SJSA1 (cell line): ENCODE results near the gene THOC6. TPM values are rescaled to one million over a fixed set of nuclear protein-coding genes. Genes with fewer than 3 reads are reported as not detected.

Experiments used
- DNase-seq, 2 experiments: peaks; one replicate each; pipeline ENCODE4 v3.0.0-alpha.2; 2015 to 2020; ENCODE audit warnings: low spot score in 2 of 2, low read depth in 1 of 2
- H3K27ac ChIP-seq: fragments of 250-450 bp; sonication (Bioruptor Pico); 2 replicates; pipeline ENCODE4 v1.5.1; 2020; ENCODE audit warnings: mild to moderate bottlenecking, moderate library complexity
- H3K27me3 ChIP-seq: fragments of 250-450 bp; sonication (Bioruptor Pico); replicated peaks from 2 replicates; pipeline ENCODE4 v1.5.1; 2020; ENCODE audit warnings: mild to moderate bottlenecking, moderate library complexity
- H3K36me3 ChIP-seq: fragments of 250-450 bp; sonication (Bioruptor Pico); 2 replicates; pipeline ENCODE4 v1.5.1; 2020; ENCODE audit warnings: mild to moderate bottlenecking
- H3K4me1 ChIP-seq: fragments of 250-450 bp; sonication (Bioruptor Pico); replicated peaks from 2 replicates; pipeline ENCODE4 v1.6.1; 2021; ENCODE audit warnings: mild to moderate bottlenecking
- H3K4me3 ChIP-seq: fragments of 250-450 bp; sonication (Bioruptor Pico); 2 replicates; pipeline ENCODE4 v1.5.1; 2020; ENCODE audit warnings: mild to moderate bottlenecking
- H3K9me3 ChIP-seq: fragments of 250-450 bp; sonication (Bioruptor Pico); replicated peaks from 2 replicates; pipeline ENCODE4 v1.5.1; 2020; ENCODE audit warnings: mild to moderate bottlenecking
- total RNA-seq: library from RNA; depleted of rRNA; stranded (reverse); fragments of >200 nt; shearing (Covaris generic); gene quantifications from 2 replicates; pipeline ENCODE4 v1.2.3, GENCODE V29; 2014

Gene THOC6
- total RNA-seq, 1 experiment from 2014 or later: 27.4 TPM

DNA sequence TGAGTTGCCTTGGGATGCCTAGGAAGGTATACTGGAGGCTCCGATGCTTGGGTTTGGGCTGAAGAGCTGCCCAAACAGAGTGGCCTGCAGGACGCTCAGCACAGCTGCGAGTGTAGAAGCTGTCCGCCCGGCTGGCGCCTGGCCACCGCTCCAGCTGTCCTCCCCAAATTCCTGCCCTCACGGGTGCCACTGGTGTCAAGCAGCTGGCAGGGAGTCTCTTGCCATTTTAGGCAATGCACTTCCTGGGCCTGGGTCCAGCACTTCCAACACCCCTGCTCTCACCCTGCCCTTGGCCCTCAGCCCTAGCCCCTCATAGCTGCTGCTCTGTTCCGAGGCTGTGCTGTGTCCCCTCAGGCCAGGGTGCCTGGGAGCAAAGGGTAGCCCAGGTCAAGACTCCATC lies 38.4 kb upstream of the THOC6 start:
- Histone ChIP-seq H3K27me3 (peaks cover 8% of the 10 kb centered on the region; the same call in 1 of the 2 replicates), H3K4me3 (no peak overlapping the region), H3K4me1 (peaks cover 15% of the 10 kb centered on the region), H3K27ac (no peak overlapping the region), H3K9me3 (no peaks in the 10 kb centered on the region), H3K36me3 (no peaks in the 10 kb centered on the region)
- no peak for DNase-seq

DNA sequence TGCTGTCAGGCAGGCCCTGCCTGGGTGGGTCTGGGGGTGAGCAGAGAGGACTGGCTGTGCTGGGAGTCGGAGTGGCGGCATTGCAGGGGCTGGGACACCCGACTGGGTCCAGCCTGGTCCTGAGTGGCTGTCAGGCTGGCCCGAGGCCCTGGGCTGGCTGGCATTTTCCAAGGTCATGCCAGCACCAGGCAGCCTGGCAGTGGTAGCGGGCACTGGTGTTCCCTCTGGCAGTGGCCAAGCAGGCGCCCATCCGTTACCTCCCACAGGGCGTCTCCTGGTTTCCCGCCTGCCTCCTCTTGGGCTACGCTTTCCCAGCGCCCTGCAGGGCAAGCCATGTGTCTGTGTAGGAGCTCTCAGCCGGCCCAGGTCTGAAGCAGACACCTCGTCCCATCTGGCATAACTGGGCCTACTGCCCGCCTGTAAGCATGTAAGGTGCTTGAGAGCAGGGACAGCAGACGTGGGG lies 37.9 kb upstream of the THOC6 start:
- H3K4me3 ChIP-seq: no peak overlapping the region
- H3K36me3 ChIP-seq: no peaks in the 10 kb centered on the region
- H3K4me1 ChIP-seq: peaks cover 10% of the 10 kb centered on the region
- no peak for DNase-seq
- H3K9me3 ChIP-seq: no peaks in the 10 kb centered on the region
- H3K27ac ChIP-seq: no peak overlapping the region
- H3K27me3 ChIP-seq: peaks cover 8% of the 10 kb centered on the region; the same call in 1 of the 2 replicates

DNA sequence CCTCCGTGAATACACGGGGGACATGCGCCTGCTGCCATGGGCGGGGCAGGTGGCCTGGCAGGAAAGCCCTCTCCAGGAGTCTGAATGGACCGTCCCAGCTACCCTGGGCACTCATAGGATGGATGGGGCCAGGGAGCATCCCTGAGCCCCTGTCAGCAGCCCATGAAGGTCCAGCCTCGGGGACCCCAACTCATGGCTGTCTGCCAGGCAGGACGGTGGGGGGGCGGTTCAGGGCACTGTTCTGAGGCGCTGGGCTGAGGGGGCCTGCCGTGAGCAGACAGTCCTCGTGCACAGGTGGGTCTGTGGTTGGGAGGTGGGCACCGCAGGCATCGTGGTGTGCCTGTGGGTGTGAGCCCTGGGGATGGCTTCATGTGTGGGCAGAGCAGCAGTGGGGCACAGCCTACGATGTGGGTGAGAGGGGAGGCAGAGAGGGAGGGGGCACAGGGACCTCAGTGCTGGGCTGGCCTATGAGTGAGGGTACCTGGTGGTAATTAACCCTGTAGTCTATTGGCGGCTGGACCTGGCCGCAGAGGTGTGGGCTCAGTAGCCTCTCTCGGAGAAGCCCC lies 37.1 kb upstream of the THOC6 start:
- Histone ChIP-seq H3K9me3 (no peaks in the 10 kb centered on the region), H3K36me3 (no peaks in the 10 kb centered on the region), H3K27me3 (peaks cover 8% of the 10 kb centered on the region; the same call in 1 of the 2 replicates), H3K4me1 (peaks cover 7% of the 10 kb centered on the region), H3K4me3 (no peak overlapping the region), H3K27ac (no peak overlapping the region)
- DNase-seq: no peak

DNA sequence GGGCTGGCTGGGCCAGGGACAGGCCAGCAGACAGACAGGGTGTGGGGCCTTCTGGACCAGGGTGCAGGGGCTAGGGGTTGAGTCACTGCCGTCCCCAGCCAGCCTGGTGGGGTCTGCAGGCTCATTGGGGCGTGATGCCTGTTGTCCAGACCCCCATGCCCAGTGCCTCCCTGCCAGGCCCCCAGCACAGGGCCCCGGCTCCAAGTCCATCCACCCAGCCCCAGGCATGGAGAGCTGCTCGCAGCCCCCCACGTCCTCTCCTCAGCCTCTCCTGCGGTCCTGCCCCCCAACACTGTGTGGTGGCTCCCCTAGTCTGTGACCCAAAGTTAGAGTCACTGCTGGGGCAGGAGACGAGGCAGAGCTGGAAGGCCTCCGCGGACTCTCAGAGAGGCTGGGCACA lies 36.5 kb upstream of the THOC6 start:
- no peak for DNase-seq
- Histone ChIP-seq H3K36me3 (no peaks in the 10 kb centered on the region), H3K27me3 (peaks cover 8% of the 10 kb centered on the region; the same call in 1 of the 2 replicates), H3K9me3 (no peaks in the 10 kb centered on the region), H3K4me3 (no peak overlapping the region), H3K4me1 (peaks cover 7% of the 10 kb centered on the region), H3K27ac (no peak overlapping the region)

DNA sequence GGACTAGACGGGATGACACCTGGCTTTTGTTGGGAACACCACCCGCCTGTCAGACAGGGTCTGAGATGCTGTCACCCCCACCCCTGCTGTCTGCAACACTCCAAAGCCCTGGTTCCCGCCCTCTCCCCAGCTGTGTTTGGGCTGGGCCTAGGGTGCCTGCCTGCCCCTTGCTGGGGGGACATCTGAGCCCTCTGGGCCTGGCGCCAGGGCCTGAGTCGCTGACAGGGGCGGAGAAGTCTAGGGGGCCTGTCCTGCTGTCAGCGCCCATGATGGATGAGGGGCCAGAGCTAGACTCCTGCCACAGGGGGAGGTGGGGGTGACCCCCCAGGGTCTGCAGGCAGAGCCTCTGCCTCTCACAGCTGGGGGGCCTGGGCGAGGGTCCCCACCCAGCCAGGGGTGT lies 36.0 kb upstream of the THOC6 start:
- Histone ChIP-seq H3K9me3 (no peaks in the 10 kb centered on the region), H3K36me3 (no peaks in the 10 kb centered on the region), H3K4me1 (peaks cover 7% of the 10 kb centered on the region), H3K27ac (no peak overlapping the region), H3K27me3 (peaks cover 8% of the 10 kb centered on the region; the same call in 1 of the 2 replicates), H3K4me3 (no peak overlapping the region)
- no peak for DNase-seq

DNA sequence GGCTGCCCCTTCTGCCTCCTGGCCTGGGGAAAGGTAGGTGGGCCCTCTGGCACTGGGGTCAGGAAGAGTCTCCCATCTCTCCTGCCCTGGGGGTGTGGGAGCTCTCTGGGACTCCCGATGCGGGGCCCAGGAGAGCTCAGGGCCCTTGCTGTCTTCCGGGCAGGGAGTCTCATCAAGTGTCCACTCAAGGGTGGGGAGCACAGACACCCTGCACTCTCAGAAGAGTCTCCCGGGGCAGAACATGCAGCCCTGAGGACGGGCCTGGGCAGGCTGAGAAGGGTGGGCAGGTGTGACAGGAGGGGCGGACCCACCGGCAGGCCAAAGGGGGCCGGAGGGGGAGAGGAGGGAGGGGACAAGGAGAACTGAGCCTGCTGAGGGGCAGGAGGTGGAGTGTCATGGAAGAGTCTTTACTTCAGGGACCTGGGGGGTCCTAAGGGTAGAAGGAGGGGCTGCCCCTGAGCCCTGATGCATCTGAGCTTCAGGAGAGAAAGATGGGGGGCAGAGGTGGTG lies 35.2 kb upstream of the THOC6 start:
- Histone ChIP-seq H3K9me3 (no peaks in the 10 kb centered on the region), H3K27ac (no peak overlapping the region), H3K4me3 (no peak overlapping the region), H3K27me3 (peaks cover 8% of the 10 kb centered on the region; the same call in 1 of the 2 replicates), H3K4me1 (peaks cover 5% of the 10 kb centered on the region), H3K36me3 (no peaks in the 10 kb centered on the region)
- DNase-seq: no peak

DNA sequence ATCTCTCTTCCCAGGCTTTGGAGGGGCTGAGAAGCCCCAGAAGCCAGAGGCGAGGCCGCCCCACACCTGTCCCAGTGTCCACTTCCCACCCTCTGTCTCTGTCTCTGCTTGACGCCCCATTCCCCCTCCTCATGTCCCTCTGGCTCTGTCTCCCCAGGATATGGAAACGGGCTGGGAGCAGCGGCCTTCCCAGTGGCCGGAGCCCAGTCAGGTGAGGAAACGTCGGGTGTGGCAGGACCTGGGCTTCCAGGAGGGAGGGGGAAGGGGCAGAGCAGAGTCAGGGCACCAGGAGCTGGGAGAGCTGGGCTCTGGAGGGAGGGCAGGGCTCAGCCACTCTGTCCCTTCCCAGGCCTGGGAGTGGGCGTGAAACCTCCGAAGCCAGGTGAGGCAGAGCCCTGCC lies 32.9 kb upstream of the THOC6 start:
- no peak overlapping the region for H3K27ac ChIP-seq
- H3K9me3 ChIP-seq: no peaks in the 10 kb centered on the region
- H3K36me3 ChIP-seq: no peaks in the 10 kb centered on the region
- H3K4me1 ChIP-seq: no peaks in the 10 kb centered on the region
- no peak for DNase-seq
- peaks cover 9% of the 10 kb centered on the region; the same call in 1 of the 2 replicates for H3K27me3 ChIP-seq
- H3K4me3 ChIP-seq: no peak overlapping the region

DNA sequence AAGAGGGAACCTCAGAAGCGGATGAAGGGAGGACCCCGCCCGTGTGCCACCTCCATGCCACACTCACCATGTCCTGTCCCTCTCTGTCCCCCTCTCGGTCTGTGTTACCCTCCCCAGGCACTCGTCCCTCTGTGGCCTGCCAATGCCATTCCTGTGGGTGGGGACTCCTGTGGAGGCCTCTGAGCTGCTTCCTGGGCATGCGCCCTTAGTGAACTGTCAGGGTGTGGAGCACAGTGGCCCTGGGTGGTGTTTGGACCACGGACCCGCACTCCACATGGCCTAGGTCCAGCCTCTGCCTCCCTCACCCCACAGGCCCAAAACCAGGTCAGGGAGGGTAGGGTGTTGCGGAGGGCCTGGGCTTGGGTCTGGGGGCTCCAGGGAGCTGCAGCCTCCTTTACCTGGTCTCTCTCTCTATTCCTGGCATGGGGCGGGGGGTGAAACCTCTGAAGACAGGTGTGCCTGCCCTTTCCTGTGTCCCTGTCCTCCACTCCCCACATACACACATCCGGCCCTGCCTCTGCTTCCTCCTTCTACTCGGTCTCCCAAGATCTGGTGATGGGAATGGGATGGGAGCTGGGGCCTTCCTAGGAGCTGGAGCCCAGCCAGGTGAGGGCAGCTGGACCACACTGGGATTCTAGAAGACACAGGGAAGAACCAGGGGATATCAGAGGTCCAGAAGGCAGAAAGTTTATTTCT lies 32.1 kb upstream of the THOC6 start:
- Histone ChIP-seq H3K4me3 (no peak overlapping the region), H3K27ac (no peak overlapping the region), H3K36me3 (no peaks in the 10 kb centered on the region), H3K27me3 (peaks cover 16% of the 10 kb centered on the region), H3K9me3 (no peaks in the 10 kb centered on the region), H3K4me1 (no peaks in the 10 kb centered on the region)
- DNase-seq: no peak

DNA sequence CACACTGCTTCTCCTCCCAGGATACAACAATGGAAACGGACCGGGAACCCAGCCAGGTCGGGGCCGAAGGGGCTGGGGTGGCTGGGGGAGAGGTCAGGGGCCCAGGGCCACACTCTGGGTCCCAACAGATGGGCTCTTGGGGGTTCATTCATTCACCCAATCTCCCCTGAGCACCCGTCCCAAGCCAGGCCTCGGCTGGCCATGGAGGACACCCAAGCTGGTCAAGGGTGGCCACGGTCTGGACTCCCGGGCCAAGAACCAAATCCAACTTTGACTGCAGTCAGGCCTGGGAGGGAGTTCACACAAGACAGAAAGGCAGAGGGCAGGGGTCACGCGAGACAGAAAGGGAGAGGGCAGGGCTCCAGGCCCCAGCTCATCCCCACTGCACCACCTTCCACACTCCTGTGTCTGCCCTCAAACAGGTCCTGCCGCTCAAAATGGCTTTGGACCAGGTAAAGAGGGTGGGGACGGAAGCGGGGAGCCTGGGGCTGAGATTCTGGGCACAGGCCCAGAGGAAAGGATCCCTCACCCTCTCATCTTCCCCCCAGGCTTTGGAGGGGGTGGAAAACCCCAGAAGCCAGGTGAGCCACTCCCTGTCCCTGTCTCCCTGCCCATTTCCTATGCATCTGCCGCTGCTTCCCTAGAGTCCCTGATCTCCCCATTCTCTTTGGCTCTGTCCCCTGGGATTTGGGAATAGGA lies 31.3 kb upstream of the THOC6 start:
- Histone ChIP-seq H3K36me3 (no peaks in the 10 kb centered on the region), H3K4me3 (no peak overlapping the region), H3K27ac (no peak overlapping the region), H3K27me3 (peaks cover 25% of the 10 kb centered on the region), H3K4me1 (no peaks in the 10 kb centered on the region), H3K9me3 (no peaks in the 10 kb centered on the region)
- DNase-seq: no peak

DNA sequence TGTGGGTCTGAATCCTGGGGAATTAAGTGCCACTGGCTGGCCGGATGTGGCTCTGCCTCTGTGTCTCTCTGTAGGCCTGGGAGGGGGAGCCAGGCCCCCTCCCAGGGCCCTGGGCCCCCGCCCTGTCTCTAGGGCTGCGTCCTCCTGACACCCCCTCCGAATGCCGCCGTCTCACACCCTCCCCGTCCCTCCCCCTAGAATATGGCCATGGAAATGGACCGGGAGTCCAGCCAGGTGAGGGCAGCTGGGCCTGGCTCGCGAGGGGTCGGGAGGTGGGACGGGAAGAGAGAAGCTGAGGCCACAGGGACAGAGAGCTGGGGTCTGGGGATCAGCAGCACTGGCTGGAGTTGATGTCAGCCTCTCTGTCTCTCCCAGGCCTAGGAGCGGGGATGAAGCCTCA lies 27.5 kb upstream of the THOC6 start:
- Histone ChIP-seq H3K36me3 (no peaks in the 10 kb centered on the region), H3K27ac (no peak overlapping the region), H3K4me3 (no peak overlapping the region), H3K4me1 (no peaks in the 10 kb centered on the region), H3K27me3 (peaks cover 54% of the 10 kb centered on the region), H3K9me3 (no peaks in the 10 kb centered on the region)
- DNase-seq: no peak

DNA sequence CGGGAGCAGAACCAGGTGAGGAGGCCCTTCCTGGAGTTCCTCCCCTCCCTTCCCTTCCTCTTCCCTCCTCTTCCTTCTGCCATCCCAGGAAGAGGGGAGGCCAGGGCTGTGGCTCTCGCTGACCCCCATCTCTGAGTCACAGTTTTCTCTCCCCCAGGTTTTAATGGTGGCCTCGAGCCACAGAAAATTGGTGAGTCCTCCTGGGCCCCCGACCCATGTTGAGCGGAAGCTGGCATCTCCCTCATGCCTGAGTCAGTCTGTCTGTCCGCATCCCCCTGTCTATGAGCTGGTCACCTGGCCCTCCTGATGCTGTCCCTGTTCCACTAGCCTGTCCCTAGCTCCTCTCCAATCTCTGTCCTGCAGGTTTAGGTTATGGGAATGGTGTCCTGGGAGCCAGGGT lies 23.9 kb upstream of the THOC6 start:
- no peak overlapping the region for H3K27ac ChIP-seq
- H3K4me1 ChIP-seq: no peaks in the 10 kb centered on the region
- DNase-seq: no peak
- H3K36me3 ChIP-seq: no peaks in the 10 kb centered on the region
- H3K27me3 ChIP-seq: peaks cover 68% of the 10 kb centered on the region
- H3K4me3 ChIP-seq: no peak overlapping the region
- no peaks in the 10 kb centered on the region for H3K9me3 ChIP-seq

DNA sequence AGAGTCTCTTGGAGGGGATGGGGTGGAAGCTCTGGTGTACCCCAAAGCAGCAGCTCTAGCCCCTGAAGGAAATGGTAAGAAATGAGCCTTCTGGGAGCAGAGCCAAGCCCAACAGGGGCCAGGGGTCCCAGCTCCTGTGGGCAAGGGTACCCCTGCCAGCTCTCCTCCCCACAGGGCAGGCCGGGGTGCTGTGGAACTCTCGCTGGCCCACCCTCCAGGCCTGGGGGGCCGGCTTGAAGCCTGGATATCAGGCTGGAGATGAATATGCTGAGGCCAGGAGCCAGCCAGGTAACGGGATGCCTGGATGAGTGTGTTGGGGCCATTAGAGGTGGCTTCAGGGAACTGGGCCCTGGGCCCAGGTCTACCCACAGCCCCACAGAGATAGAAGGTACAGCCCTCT lies 23.3 kb upstream of the THOC6 start:
- no peak overlapping the region for H3K27ac ChIP-seq
- no peak overlapping the region for H3K4me3 ChIP-seq
- H3K9me3 ChIP-seq: no peaks in the 10 kb centered on the region
- H3K36me3 ChIP-seq: no peaks in the 10 kb centered on the region
- no peaks in the 10 kb centered on the region for H3K4me1 ChIP-seq
- H3K27me3 ChIP-seq: peaks cover 74% of the 10 kb centered on the region
- DNase-seq: no peak

DNA sequence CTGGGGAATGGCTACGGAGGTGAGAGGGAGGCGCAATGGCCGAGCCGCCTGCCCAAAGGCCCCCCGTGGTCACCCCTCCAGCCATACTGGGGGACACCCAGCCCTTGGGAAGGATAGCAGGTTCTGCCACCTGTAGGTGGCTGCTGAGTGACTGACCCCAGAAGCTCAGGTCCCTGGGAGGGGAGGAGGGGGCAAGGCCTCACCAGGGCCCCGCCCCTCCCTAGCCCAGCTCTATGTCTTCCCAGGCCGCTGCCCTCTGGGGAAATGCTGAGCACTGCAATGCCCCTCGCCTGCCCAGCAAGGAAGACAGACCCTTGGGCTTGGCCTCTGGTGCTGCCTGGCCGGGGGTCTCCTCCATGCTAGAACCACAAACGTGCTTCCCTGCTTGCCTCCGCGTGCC lies 22.5 kb upstream of the THOC6 start:
- Histone ChIP-seq H3K27ac (no peak overlapping the region), H3K9me3 (no peaks in the 10 kb centered on the region), H3K27me3 (peaks cover 78% of the 10 kb centered on the region), H3K4me1 (no peaks in the 10 kb centered on the region), H3K36me3 (no peaks in the 10 kb centered on the region), H3K4me3 (no peak overlapping the region)
- no peak for DNase-seq
